HCT116 (cell line): ENCODE data around the gene LDLR. TPM values are rescaled to one million over a fixed set of nuclear protein-coding genes. Genes with fewer than 3 reads are reported as not detected.
A peak's percentile ranks its signal among the peaks of the same experiment; 100 is the strongest.

Experiments
- ATAC-seq: fragments of 200-7000 bp; cut with Tn5 transposase; 2 replicates; pipeline ENCODE4 v1.9.1; 2020; ENCODE audit warnings: mild to moderate bottlenecking, moderate library complexity
- BruUV-seq: library from RNA; stranded (reverse); fragments of 400-500 nt; replicated peaks from 2 replicates; lab custom pipeline; 2021; lab: Mats Ljungman, UMichigan
- CTCF ChIA-PET: fragments of 300-600 bp; sonication (Branson Sonifier 250); formaldehyde crosslinking; loops from one replicate; lab custom pipeline; 2021; ENCODE audit warnings: antibody characterized with exemption; lab: Charles Lee
- POLR2A ChIA-PET: fragments of 300-600, 350-600 bp; sonication (Branson Sonifier 250); formaldehyde crosslinking; loops from one replicate; lab custom pipeline; 2021; ENCODE audit warnings: antibody characterized with exemption; lab: Charles Lee
- RAD21 ChIA-PET, 2 experiments: fragments of 300-600 bp; sonication (Branson Sonifier 250); formaldehyde crosslinking; loops; one replicate each; lab custom pipeline; 2023; ENCODE audit warnings: low total read pairs in 2 of 2; ENCODE audit not compliant: uncharacterized antibody in 2 of 2, unreplicated experiment in 2 of 2, low non-redundant PET in 1 of 2; lab: Charles Lee
- DNase-seq: peaks from one replicate; pipeline ENCODE4 v3.0.0-alpha.2; 2010; ENCODE audit warnings: low read depth, low spot score
- H2AFZ ChIP-seq: fragments of 200-600 bp; shearing (Covaris generic), sonication (generic); 2 replicates; pipeline ENCODE4 v1.6.1; 2017; ENCODE audit warnings: low read depth, mixed run types, mixed read lengths, antibody characterized with exemption, low read length; ENCODE audit not compliant: poor library complexity, severe bottlenecking
- H3K27ac ChIP-seq: 2 replicates; pipeline ENCODE4 v1.5.1; 2012; ENCODE audit warnings: low read depth, low read length
- H3K27me3 ChIP-seq: fragments of 200-600 bp; sonication (generic); 2 replicates; pipeline ENCODE4 v1.6.1; 2016; ENCODE audit warnings: mixed run types, low read length, mixed read lengths; ENCODE audit not compliant: insufficient read depth
- H3K36me3 ChIP-seq, 2 experiments: fragments of 200-500 bp in 1 of 2; fragments of 200-600 bp in 1 of 2; sonication (Bioruptor generic) in 1 of 2; sonication (generic) in 1 of 2; 2 replicates each; pipeline versions ENCODE4 v1.5.1 to v1.6.1; 2014 to 2016; ENCODE audit warnings: low read length in 2 of 2, inconsistent platforms in 1 of 2, mixed read lengths in 1 of 2, mixed run types in 1 of 2; ENCODE audit not compliant: insufficient read depth in 2 of 2, control insufficient read depth in 1 of 2
- H3K4me1 ChIP-seq, 2 experiments: fragments of 200-600 bp in 1 of 2; sonication (generic) in 1 of 2; 2 replicates each; pipeline versions ENCODE4 v1.5.1 to v1.6.1; 2012 to 2017; ENCODE audit warnings: low read length in 2 of 2, inconsistent platforms in 1 of 2, mild to moderate bottlenecking in 1 of 2, mixed read lengths in 1 of 2, mixed run types in 1 of 2, moderate library complexity in 1 of 2; ENCODE audit not compliant: insufficient read depth in 2 of 2, control insufficient read depth in 1 of 2
- H3K4me2 ChIP-seq: fragments of 200-600 bp; sonication (generic); 2 replicates; pipeline ENCODE4 v1.6.1; 2017; ENCODE audit warnings: mixed run types, low read length, mixed read lengths
- H3K4me3 ChIP-seq, 2 experiments: fragments of 200-600 bp in 1 of 2; sonication (generic) in 1 of 2; replicated peaks in 1 of 2; 2 replicates each; pipeline ENCODE4 v1.5.1; 2011 to 2016; ENCODE audit warnings: low read length in 2 of 2, control low read depth in 1 of 2, low read depth in 1 of 2, mild to moderate bottlenecking in 1 of 2, mixed read lengths in 1 of 2, mixed run types in 1 of 2
- H3K79me2 ChIP-seq: fragments of 200-600 bp; sonication (generic); 2 replicates; pipeline ENCODE4 v1.6.1; 2017; ENCODE audit warnings: mild to moderate bottlenecking, mixed run types, low read length, moderate library complexity, mixed read lengths; ENCODE audit not compliant: insufficient read depth
- H3K9ac ChIP-seq: fragments of 200-600 bp; sonication (generic); 2 replicates; pipeline ENCODE4 v1.6.1; 2016; ENCODE audit warnings: low read length, mixed read lengths
- H3K9me2 ChIP-seq: fragments of 200-600 bp; sonication (generic), shearing (Covaris generic); 2 replicates; pipeline ENCODE4 v1.6.1; 2017; ENCODE audit warnings: mixed run types, mild to moderate bottlenecking, moderate library complexity; ENCODE audit not compliant: insufficient read depth
- H3K9me3 ChIP-seq, 2 experiments: fragments of 200-500 bp in 1 of 2; fragments of 200-600 bp in 1 of 2; sonication (Bioruptor generic) in 1 of 2; sonication (generic) in 1 of 2; 2 replicates each; pipeline ENCODE4 v1.6.1; 2014 to 2017; ENCODE audit warnings: low read length in 2 of 2, mixed read lengths in 2 of 2, inconsistent platforms in 1 of 2, low read depth in 1 of 2, mild to moderate bottlenecking in 1 of 2, mixed run types in 1 of 2, moderate library complexity in 1 of 2; ENCODE audit not compliant: control insufficient read depth in 1 of 2, insufficient read depth in 1 of 2
- H4K20me1 ChIP-seq: fragments of 200-600 bp; sonication (generic), shearing (Covaris generic); 2 replicates; pipeline ENCODE4 v1.6.1; 2017; ENCODE audit warnings: mixed run types, mild to moderate bottlenecking, moderate library complexity; ENCODE audit not compliant: insufficient read depth
- CBX3 ChIP-seq: IDR thresholded peaks from 2 replicates; pipeline ENCODE4 v1.6.1; 2012; ENCODE audit warnings: low read depth
- EZH2 ChIP-seq: fragments of 200-600 bp; sonication (generic); IDR thresholded peaks from 2 replicates; pipeline ENCODE4 v1.6.1; 2017; ENCODE audit warnings: antibody characterized with exemption, mixed run types
- FOSL1 ChIP-seq: IDR thresholded peaks from 2 replicates; pipeline ENCODE4 v1.6.1; 2012; ENCODE audit warnings: low read depth
- POLR2A ChIP-seq: IDR thresholded peaks from 2 replicates; pipeline ENCODE4 v1.7.0; 2011; ENCODE audit warnings: borderline replicate concordance; ENCODE audit not compliant: insufficient read depth, insufficient read length; ENCODE audit errors: extremely low read depth
- POLR2AphosphoS5 ChIP-seq: IDR thresholded peaks from 2 replicates; pipeline ENCODE4 v1.6.1; 2011; ENCODE audit warnings: mild to moderate bottlenecking, low read depth, low read length, moderate library complexity
- SRF ChIP-seq: IDR thresholded peaks from 2 replicates; pipeline ENCODE4 v1.6.1; 2012; ENCODE audit warnings: low read depth
- YY1 ChIP-seq: IDR thresholded peaks from 2 replicates; pipeline ENCODE4 v1.6.1; 2011; ENCODE audit warnings: low read length, low read depth, moderate library complexity, mild to moderate bottlenecking; ENCODE audit not compliant: insufficient replicate concordance; ENCODE audit errors: extremely low read depth
- intact Hi-C: fragments of 100-400 bp; cut with micrococcal nuclease; formaldehyde crosslinking; loops from 2 replicates; pipeline ENCODE4 v1.10.0; 2022
- total RNA-seq: library from RNA; stranded (reverse); gene quantifications from one replicate; pipeline ENCODE4 v1.2.1, GENCODE V29; 2021; ENCODE audit not compliant: unreplicated experiment
- TF ChIP-seq, protein P1 (sequence below): IDR thresholded peaks from 2 replicates; pipeline ENCODE4 v1.6.1; 2011; ENCODE audit warnings: mild to moderate bottlenecking, low read length, moderate library complexity; ENCODE audit not compliant: insufficient replicate concordance; ENCODE audit errors: extremely low read depth
- TF ChIP-seq, protein P2 (sequence below): IDR thresholded peaks from 2 replicates; pipeline ENCODE4 v1.6.1; 2012

LDLR gene
- total RNA-seq, 1 experiment from 2014 or later, result 92.4 TPM

DNA sequence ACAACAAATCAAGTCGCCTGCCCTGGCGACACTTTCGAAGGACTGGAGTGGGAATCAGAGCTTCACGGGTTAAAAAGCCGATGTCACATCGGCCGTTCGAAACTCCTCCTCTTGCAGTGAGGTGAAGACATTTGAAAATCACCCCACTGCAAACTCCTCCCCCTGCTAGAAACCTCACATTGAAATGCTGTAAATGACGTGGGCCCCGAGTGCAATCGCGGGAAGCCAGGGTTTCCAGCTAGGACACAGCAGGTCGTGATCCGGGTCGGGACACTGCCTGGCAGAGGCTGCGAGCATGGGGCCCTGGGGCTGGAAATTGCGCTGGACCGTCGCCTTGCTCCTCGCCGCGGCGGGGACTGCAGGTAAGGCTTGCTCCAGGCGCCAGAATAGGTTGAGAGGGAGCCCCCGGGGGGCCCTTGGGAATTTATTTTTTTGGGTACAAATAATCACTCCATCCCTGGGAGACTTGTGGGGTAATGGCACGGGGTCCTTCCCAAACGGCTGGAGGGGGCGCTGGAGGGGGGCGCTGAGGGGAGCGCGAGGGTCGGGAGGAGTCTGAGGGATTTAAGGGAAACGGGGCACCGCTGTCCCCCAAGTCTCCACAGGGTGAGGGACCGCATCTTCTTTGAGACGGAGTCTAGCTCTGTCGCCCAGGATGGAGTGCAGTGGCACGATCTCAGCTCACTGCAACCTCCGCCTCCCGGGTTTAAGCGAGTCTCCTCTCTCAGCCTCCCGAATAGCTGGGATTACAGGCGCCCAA lies at the start of gene LDLR (continued):
- TF ChIP-seq, protein P1, sequence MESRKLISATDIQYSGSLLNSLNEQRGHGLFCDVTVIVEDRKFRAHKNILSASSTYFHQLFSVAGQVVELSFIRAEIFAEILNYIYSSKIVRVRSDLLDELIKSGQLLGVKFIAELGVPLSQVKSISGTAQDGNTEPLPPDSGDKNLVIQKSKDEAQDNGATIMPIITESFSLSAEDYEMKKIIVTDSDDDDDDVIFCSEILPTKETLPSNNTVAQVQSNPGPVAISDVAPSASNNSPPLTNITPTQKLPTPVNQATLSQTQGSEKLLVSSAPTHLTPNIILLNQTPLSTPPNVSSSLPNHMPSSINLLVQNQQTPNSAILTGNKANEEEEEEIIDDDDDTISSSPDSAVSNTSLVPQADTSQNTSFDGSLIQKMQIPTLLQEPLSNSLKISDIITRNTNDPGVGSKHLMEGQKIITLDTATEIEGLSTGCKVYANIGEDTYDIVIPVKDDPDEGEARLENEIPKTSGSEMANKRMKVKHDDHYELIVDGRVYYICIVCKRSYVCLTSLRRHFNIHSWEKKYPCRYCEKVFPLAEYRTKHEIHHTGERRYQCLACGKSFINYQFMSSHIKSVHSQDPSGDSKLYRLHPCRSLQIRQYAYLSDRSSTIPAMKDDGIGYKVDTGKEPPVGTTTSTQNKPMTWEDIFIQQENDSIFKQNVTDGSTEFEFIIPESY, result no peak
- TF ChIP-seq FOSL1 (no peak), EZH2 (no peak), CBX3 (no peak)
- TF ChIP-seq, protein P2, sequence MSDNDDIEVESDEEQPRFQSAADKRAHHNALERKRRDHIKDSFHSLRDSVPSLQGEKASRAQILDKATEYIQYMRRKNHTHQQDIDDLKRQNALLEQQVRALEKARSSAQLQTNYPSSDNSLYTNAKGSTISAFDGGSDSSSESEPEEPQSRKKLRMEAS, result peak; percentile 64

DNA sequence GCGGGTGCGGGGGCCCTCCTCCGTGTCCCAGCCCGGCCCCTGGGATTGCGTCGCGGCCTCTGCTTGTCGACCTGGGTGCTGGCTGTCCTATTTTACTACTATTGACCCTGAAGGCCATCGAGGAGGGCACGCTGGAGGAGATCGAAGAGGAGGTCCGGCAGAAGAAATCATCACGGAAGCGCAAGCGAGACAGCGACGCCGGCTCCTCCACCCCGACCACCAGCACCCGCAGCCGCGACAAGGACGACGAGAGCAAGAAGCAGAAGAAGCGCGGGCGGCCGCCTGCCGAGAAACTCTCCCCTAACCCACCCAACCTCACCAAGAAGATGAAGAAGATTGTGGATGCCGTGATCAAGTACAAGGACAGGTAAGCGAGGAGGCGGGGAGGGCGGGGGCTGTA lies 48.1 kb upstream of the LDLR start:
- ChIA-PET RAD21 (no interaction called here), POLR2A (no interaction called here), CTCF (no interaction called here)
- Histone ChIP-seq H2AFZ (no peak overlapping the region), H3K4me3 (no peak overlapping the region), H3K9me3 (no peaks in the 10 kb centered on the region), H4K20me1 (no peaks in the 10 kb centered on the region), H3K9me2 (no peaks in the 10 kb centered on the region), H3K27me3 (no peaks in the 10 kb centered on the region), H3K79me2 (peaks cover 28% of the 10 kb centered on the region), H3K4me1 (peaks cover 0 to under 1% of the 10 kb centered on the region in 2 experiments; a peak in 1 of 4 replicates), H3K9ac (no peak overlapping the region), H3K36me3 (peaks cover 42 to 56% of the 10 kb centered on the region in 2 experiments), H3K27ac (no peak overlapping the region), H3K4me2 (no peak overlapping the region)
- intact Hi-C loops, result no loop called here
- TF ChIP-seq SRF (no peak), EZH2 (no peak), POLR2A (no peak), YY1 (no peak), POLR2AphosphoS5 (no peak)
- DNase-seq (no peak), ATAC-seq (no peak)
- BruUV-seq, result no TSS peak
